Spleen (tissue), 11 donors: Measurements from ENCODE around the gene HEATR5B. TPM values are rescaled to one million over a fixed set of nuclear protein-coding genes. Genes with fewer than 3 reads are reported as not detected.
A peak's percentile ranks its signal among the peaks of the same experiment; 100 is the strongest.

ENCODE experiments used
- DNase-seq: peaks from one replicate; pipeline ENCODE4 v3.0.0-alpha.2; 2020
- H3K27ac ChIP-seq, 8 donors: fragments of 200-600 bp; sonication (generic) in 7 of 8; 1 replicate in 4 of 8; 2 replicates in 4 of 8; pipeline versions ENCODE4 v1.5.0 to v1.8.0; 2016 to 2021; ENCODE audit warnings: inconsistent platforms in 4 of 8, mild to moderate bottlenecking in 4 of 8, moderate library complexity in 1 of 8
- H3K27me3 ChIP-seq, 7 donors: fragments of 200-600 bp; sonication (generic) in 6 of 7; replicated peaks in 1 of 7; 1 replicate in 4 of 7; 2 replicates in 3 of 7; pipeline versions ENCODE4 v1.5.0 to v1.8.0; 2016 to 2021; ENCODE audit warnings: inconsistent platforms in 3 of 7, mild to moderate bottlenecking in 1 of 7
- H3K36me3 ChIP-seq, 6 donors: fragments of 200-600 bp; sonication (generic) in 5 of 6; 1 replicate in 4 of 6; 2 replicates in 2 of 6; pipeline versions ENCODE4 v1.5.0 to v1.8.0; 2016 to 2021; ENCODE audit warnings: inconsistent platforms in 2 of 6
- H3K4me1 ChIP-seq, 6 donors: fragments of 200-600 bp; sonication (generic) in 5 of 6; 1 replicate in 3 of 6; 2 replicates in 3 of 6; pipeline versions ENCODE4 v1.5.0 to v1.8.0; 2016 to 2021; ENCODE audit warnings: inconsistent platforms in 3 of 6
- H3K4me3 ChIP-seq, 8 donors: fragments of 200-600 bp; sonication (generic) in 7 of 8; 1 replicate in 4 of 8; 2 replicates in 4 of 8; pipeline versions ENCODE4 v1.5.0 to v1.8.0; 2016 to 2021; ENCODE audit warnings: inconsistent platforms in 4 of 8, mild to moderate bottlenecking in 4 of 8, moderate library complexity in 2 of 8
- H3K9me3 ChIP-seq, 8 donors: fragments of 200-600 bp; sonication (generic) in 7 of 8; 1 replicate in 4 of 8; 2 replicates in 4 of 8; pipeline versions ENCODE4 v1.5.0 to v1.8.0; 2016 to 2021; ENCODE audit warnings: inconsistent platforms in 4 of 8
- POLR2A ChIP-seq, 3 donors: fragments of 450-650 bp; IDR thresholded peaks; one replicate each; pipeline ENCODE4 v1.5.1; 2017; ENCODE audit warnings: antibody characterized with exemption in 3 of 3, mild to moderate bottlenecking in 1 of 3
- POLR2AphosphoS5 ChIP-seq, 3 donors: sonication (generic); formaldehyde crosslinking; IDR thresholded peaks; one replicate each; pipeline ENCODE4 v1.5.1; 2017; ENCODE audit warnings: antibody characterized with exemption in 3 of 3
- WGBS, 5 donors: extraction: QIAGEN DNeasy Blood & Tissue Kit in 3 of 5; methylation state at CpG; one replicate each; pipeline versions ENCODE4 v1.1.5 to v1.1.7; 2013 to 2018; 5-methylcytosine and 5-hydroxymethylcytosine counted together
- intact Hi-C: fragments of 100-400 bp; cut with DNase I; formaldehyde crosslinking; loops from one replicate; pipeline ENCODE4 v1.15.0; 2023; ENCODE audit warnings: low total_unique reads
- polyA plus RNA-seq, 3 donors: library from polyadenylated mRNA; stranded (reverse); fragments of 200-250 nt; gene quantifications; one replicate each; pipeline ENCODE4 v1.2.1, GENCODE V29; 2013
- total RNA-seq, 7 donors: library from RNA; depleted of rRNA in 3 of 7; stranded (reverse); fragments of >200 nt in 3 of 7; fragmentation: NEBNext Ultra II Directional in 4 of 7; extraction: Animal tissue kit (Norgen Biotek cat#: 25700) in 4 of 7; gene quantifications; one replicate each; pipeline versions ENCODE4 v1.1.0 to v1.2.1, GENCODE V29; 2016 to 2021
- TF ChIP-seq, protein P1 (sequence below), 11 experiments: fragments of 200-600 bp in 7 of 11; fragments of 450-650 bp in 4 of 11; sonication (generic) in 4 of 11; IDR thresholded peaks in 8 of 11; conservative IDR thresholded peaks in 3 of 11; 1 replicate in 7 of 11; 2 replicates in 4 of 11; pipeline versions ENCODE4 v1.4.0 to v1.8.0; 2016 to 2021; ENCODE audit warnings: antibody characterized with exemption in 11 of 11, inconsistent platforms in 4 of 11, mild to moderate bottlenecking in 1 of 11
- donor health status: healthy with polysubstance abuse.
- donor health status: DM: no; HTN: no; CAD: no; lungs with moderate emphysema.
- donor health status: DM: no; HTN: no; CAD: no.
- donor health status: Bipolar disorder and iron deficiency.
- donor health status: healthy.
- donor health status: DM: no; HTN: no; CAD: no.
- donor health status: DM: yes; HTN: yes; CAD: no.

HEATR5B gene
- total and polyA plus RNA-seq, 10 donors, result 5.5 to 58.2 (median 34.3) TPM

DNA sequence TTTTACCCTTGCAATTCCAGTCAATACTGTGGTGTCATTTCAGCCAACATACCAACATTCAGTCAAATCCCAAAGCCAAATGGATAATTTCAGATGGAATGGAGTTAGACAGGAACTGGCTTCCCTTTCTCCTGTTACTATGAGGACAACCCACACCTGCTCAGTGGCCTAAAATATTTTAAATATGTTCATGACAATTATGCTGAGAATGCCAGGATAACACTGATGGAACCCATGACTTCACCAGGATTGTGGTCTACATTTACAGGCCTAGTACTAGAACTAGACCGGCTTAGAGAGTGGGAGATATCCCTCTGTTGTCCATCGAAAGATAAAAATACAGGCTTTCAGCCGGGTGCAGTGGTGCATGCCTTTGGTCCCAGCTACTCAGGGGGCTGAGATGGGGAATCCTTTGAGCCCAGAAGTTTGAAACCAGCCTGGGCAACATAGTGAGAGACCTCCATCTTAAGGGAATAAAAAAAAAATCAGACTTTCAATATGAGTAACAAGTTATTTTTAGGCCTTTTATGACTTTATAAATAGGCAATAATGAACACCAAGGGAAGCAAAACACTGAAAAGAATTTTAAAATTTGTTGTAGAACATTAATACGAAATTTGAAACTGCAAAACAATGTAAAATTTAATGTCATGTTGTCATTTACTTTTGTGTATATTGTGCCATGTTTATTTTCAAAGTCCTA, 14.4 kb upstream of the HEATR5B start:
- Histone ChIP-seq H3K9me3 (no peaks in the 10 kb centered on the region), H3K4me3 (no peak overlapping the region), H3K27me3 (no peaks in the 10 kb centered on the region), H3K4me1 (no peaks in the 10 kb centered on the region), H3K27ac (no peak overlapping the region), H3K36me3 (peaks cover 0 to 100% (median 60%) of the 10 kb centered on the region in 6 donors)
- 92 to 96% (median 94%) methylated on average over 4 of the region's 4 CpGs for WGBS, 5 donors
- no peak for DNase-seq
- intact Hi-C loops, result no loop called here
- TF ChIP-seq POLR2A (IDR thresholded peaks at IDR 0.05) (no peak), POLR2AphosphoS5 (IDR thresholded peaks at IDR 0.05) (no peak)
- TF ChIP-seq, protein P1, sequence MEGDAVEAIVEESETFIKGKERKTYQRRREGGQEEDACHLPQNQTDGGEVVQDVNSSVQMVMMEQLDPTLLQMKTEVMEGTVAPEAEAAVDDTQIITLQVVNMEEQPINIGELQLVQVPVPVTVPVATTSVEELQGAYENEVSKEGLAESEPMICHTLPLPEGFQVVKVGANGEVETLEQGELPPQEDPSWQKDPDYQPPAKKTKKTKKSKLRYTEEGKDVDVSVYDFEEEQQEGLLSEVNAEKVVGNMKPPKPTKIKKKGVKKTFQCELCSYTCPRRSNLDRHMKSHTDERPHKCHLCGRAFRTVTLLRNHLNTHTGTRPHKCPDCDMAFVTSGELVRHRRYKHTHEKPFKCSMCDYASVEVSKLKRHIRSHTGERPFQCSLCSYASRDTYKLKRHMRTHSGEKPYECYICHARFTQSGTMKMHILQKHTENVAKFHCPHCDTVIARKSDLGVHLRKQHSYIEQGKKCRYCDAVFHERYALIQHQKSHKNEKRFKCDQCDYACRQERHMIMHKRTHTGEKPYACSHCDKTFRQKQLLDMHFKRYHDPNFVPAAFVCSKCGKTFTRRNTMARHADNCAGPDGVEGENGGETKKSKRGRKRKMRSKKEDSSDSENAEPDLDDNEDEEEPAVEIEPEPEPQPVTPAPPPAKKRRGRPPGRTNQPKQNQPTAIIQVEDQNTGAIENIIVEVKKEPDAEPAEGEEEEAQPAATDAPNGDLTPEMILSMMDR (IDR thresholded peaks at IDR 0.05 in 8 of 11, conservative IDR thresholded peaks at IDR 0.05 in 3 of 11), result no peak

DNA sequence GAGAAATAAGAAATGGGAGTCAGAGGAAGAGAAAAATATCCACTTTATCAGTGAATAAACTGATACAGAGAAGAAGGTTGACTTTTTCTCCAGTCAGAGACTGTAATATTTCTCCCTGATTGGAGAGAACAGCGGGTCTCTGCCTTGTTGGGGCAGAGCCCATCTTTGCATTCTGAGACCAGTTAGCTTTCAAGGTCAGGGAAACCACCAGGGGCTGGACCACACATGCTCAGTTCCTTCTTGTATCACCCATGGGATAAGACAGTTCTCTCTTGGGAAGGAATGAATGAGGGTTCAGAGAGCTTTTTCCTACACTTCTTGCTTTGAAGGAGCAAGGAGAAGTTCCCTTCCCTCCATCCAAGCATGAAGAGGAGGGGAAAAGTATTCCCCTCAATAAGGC, 12.4 kb upstream of the HEATR5B start:
- peaks cover 0 to 98% (median 58%) of the 10 kb centered on the region in 6 donors for H3K36me3 ChIP-seq
- intact Hi-C loops, result no loop called here
- 76 to 92% (median 88%) methylated on average over 1 of the region's 1 CpG for WGBS, 5 donors
- DNase-seq, result no peak
- no peaks in the 10 kb centered on the region for H3K9me3 ChIP-seq
- no peak overlapping the region for H3K4me3 ChIP-seq
- TF ChIP-seq POLR2A (IDR thresholded peaks at IDR 0.05) (no peak), POLR2AphosphoS5 (IDR thresholded peaks at IDR 0.05) (no peak)
- TF ChIP-seq, protein P1 (IDR thresholded peaks at IDR 0.05 in 8 of 11, conservative IDR thresholded peaks at IDR 0.05 in 3 of 11), result no peak
- H3K4me1 ChIP-seq, result peaks cover 0 to 14% (median under 1%) of the 10 kb centered on the region in 6 donors
- no peak overlapping the region for H3K27ac ChIP-seq
- no peaks in the 10 kb centered on the region for H3K27me3 ChIP-seq

DNA sequence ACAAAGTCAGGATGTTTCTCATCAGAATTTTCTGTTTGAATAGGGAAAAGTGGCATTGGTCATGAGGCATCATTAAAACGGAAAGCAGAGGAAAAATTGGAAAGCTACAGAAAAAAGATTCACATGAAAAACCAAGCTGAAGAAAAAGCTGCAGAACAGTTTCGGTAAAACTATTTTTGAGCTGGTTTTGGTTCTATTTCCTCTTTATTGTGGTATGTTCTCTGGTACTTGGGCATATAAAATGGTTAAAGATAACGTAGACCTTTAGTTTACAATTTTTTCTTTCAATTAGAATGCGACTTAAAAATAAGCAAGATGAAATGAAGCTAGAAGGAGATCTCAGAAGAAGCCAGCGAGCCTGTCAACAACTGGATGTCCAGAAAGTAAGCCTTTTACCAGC, 7.7 kb upstream of the HEATR5B start:
- no peaks in the 10 kb centered on the region for H3K27me3 ChIP-seq
- intact Hi-C loops, result no loop called here
- WGBS, 5 donors, result 49 to 73% (median 67%) methylated on average over 5 of the region's 5 CpGs
- H3K4me3 ChIP-seq, result no peak overlapping the region
- no peak for DNase-seq
- H3K9me3 ChIP-seq, result no peaks in the 10 kb centered on the region
- peaks cover 0 to 89% (median 55%) of the 10 kb centered on the region in 6 donors for H3K36me3 ChIP-seq
- H3K4me1 ChIP-seq, result peaks cover 3 to 60% (median 28%) of the 10 kb centered on the region in 6 donors
- H3K27ac ChIP-seq, result peak overlapping the region; percentile 1 to 74 (median 36)
- no peak for TF ChIP-seq POLR2AphosphoS5 (IDR thresholded peaks at IDR 0.05)
- no peak for TF ChIP-seq POLR2A (IDR thresholded peaks at IDR 0.05)
- TF ChIP-seq, protein P1 (IDR thresholded peaks at IDR 0.05 in 8 of 11, conservative IDR thresholded peaks at IDR 0.05 in 3 of 11), result no peak

DNA sequence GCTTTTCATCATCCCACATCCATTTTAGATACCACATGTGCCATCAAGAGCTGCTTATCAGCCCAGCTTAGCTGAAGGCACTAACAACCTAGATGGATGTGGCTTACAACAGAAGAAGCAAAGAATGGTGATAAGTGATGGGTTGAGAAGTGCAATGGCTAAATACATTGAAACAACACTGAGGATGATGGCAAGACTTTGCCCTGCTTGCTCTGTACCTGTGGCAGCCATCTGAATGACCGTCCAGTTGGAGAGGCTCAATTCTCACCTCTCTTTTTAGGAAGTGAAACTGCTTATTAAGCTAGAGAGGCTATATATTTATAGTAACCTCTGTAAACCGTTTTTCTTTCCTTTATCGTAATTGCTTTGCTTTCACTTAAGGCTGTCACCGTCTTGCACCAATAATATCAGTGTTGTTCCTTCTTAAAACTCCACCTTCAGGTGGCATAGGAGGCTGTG, 5.9 kb upstream of the HEATR5B start:
- H3K4me3 ChIP-seq, result no peak overlapping the region
- intact Hi-C loops, result no loop called here
- H3K27ac ChIP-seq, result peak overlapping the region in 5 of 8 donors; percentile 40 to 74 (median 65)
- no peaks in the 10 kb centered on the region for H3K27me3 ChIP-seq
- TF ChIP-seq POLR2A (IDR thresholded peaks at IDR 0.05) (no peak), POLR2AphosphoS5 (IDR thresholded peaks at IDR 0.05) (no peak)
- TF ChIP-seq, protein P1 (IDR thresholded peaks at IDR 0.05 in 8 of 11, conservative IDR thresholded peaks at IDR 0.05 in 3 of 11), result no peak
- no peak for DNase-seq
- no peaks in the 10 kb centered on the region for H3K9me3 ChIP-seq
- H3K4me1 ChIP-seq, result peaks cover 10 to 78% (median 41%) of the 10 kb centered on the region in 6 donors
- H3K36me3 ChIP-seq, result peaks cover 0 to 71% (median 39%) of the 10 kb centered on the region in 6 donors
- WGBS, 5 donors, result 52 to 80% (median 66%) methylated on average over 4 of the region's 4 CpGs
